Iris pigment epithelial cell (primary cell): ENCODE results near the gene ATP6V1C2.

ENCODE experiments used
- DNase-seq: peaks from one replicate; pipeline ENCODE4 v3.0.0-alpha.2; 2011; ENCODE audit warnings: low read depth

The ATP6V1C2 gene, protein sequence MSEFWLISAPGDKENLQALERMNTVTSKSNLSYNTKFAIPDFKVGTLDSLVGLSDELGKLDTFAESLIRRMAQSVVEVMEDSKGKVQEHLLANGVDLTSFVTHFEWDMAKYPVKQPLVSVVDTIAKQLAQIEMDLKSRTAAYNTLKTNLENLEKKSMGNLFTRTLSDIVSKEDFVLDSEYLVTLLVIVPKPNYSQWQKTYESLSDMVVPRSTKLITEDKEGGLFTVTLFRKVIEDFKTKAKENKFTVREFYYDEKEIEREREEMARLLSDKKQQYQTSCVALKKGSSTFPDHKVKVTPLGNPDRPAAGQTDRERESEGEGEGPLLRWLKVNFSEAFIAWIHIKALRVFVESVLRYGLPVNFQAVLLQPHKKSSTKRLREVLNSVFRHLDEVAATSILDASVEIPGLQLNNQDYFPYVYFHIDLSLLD

DNA sequence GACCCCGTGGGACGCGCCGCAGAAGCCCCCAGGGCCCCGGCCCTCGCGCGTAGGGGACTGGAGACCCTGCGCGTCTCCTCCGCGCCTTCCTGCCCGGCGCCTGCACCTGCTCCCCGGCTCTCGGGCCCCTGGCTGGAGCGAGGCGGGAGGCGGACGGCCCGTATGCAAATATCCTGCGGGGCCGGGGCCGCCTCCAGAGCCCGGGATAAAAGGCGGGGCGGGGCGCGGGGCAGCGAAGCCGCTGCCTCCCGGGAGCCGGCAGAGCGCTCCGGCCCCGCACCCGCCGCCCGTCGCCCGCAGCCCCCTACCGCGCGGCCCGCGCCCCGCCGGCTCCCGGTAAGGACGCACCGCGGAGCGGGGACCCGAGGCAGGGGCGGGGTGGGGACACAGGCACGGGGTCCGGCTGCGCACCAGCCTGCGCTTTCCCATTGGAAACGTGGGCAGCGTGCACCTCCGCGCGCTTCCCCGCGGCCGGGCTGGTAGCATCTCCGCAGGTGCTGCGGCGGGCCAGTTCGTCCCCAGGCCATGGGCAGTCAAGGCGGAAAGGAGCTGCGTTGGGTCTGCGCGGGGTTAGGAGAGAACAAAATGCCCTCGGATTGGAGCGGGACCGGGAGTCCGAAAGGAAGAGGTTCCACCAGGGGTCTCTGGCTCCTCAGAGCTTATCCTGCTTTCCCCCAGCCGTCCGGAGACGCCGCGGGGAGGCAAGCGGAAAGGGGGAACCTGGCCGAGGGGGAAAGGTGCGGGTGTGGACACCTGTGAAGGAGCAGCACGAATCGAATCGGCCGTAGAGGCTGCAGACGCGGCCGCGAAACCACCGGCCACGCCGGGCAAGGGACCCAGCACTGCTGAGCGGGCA lies at the start of gene ATP6V1C2:
ATP6V1C2 (plus strand) TSS at position 235 of the 856 bp plus-strand sequence. CDS start 1,220 bp downstream, outside the sequence.
- no peak for DNase-seq

DNA sequence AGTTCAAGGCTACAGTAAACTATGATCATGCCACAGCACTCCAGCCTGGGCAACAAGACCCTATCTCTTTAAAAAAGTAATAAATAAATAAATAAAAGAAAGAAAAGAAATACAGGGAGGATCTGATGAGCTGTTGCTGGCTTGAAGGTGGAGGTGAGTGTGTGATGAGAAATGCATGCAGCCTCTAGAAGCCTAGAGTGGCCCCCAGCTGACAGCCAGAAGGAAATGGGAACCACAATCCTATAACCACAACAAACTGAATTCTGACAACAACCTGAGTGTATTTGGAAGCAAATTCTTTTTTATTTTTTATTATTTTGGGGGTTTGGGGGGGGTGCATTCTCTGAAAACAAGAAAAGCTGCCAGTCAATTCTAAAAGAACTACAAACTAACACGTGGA lies 46.3 kb upstream of the ATP6V1C2 start:
- DNase-seq: no peak

DNA sequence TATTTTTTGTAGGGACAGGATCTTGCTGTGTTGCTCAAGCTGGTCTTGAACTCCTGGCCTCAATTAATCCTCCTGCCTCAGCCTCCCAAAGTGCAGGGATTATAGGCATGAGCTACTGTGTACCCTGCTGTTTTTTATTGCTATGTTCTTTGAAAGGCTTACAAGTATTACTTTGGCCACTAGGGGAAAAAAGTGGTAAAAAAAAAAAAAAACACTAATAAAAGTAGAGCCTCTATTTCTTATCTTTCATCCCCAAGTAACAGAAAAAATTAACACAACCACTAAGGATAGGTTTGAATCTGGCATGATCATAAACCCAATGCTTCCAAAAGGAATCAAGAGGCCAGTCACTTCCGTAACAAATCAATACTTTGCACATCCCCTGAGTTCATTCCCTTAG lies 43.2 kb upstream of the ATP6V1C2 start:
- DNase-seq: peak; percentile 8

DNA sequence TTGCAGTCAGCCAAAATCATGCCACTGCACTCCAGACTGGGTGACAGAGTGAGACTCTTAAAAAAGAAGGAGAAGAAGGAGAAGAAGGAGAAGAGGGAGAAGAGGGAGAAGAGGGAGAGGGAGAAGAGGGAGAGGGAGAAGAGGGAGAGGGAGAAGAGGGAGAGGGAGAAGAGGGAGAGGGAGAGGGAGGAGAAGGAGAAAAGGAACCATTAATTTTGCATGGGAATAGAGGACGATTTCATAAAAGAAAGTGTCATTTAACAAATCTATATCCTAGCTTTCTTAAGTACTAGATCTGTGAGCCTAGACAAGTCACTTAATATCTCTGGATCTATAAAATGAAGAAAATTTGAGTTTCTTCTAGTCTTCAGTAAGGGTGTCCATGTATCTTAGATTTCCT lies 41.2 kb upstream of the ATP6V1C2 start:
- no peak for DNase-seq

DNA sequence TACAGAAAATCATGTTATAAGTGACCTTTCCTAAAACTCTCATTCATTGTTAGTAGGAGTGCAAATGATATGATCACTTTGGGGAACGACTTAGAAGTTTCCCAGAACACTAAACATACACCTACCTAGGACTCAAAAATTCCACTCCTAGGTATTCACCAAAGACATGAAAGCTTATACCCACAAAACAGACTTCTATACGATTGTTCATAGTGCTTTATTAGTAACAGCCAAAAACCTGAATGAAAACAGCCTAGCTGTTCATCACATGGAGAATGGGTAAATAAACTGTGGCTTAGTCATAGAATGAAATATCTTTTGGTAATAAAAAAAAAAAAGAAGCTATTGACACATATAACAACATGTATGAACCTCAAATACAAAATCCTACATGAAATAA lies 40.5 kb upstream of the ATP6V1C2 start:
- peak; percentile 22 for DNase-seq

DNA sequence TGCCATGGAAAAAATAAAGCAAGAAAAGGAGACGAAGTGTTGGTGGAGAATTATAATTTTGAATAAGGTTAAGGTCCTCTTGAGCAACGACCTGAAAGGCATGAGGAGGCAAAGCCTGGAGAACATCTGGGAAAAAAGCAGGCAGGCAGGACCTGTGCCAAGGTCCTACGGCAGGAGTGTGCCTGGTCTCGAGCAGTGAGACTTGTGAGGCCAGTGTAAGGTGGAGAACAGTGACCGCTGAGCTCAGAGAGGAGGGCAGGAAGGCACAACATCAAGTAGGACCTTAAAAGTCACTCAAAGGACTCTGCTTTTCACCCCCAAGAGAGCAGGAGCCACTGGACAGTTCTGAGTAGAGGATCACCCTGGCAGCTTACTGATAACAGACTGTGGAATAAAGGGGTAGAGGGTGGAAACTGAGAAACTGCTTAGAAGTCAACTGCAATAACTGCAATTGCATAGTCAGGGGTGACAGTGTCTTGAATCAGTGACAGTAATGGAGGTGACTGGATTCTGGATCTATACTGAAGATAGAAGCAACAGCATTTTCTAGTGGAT lies 35.2 kb upstream of the ATP6V1C2 start:
- DNase-seq: no peak

DNA sequence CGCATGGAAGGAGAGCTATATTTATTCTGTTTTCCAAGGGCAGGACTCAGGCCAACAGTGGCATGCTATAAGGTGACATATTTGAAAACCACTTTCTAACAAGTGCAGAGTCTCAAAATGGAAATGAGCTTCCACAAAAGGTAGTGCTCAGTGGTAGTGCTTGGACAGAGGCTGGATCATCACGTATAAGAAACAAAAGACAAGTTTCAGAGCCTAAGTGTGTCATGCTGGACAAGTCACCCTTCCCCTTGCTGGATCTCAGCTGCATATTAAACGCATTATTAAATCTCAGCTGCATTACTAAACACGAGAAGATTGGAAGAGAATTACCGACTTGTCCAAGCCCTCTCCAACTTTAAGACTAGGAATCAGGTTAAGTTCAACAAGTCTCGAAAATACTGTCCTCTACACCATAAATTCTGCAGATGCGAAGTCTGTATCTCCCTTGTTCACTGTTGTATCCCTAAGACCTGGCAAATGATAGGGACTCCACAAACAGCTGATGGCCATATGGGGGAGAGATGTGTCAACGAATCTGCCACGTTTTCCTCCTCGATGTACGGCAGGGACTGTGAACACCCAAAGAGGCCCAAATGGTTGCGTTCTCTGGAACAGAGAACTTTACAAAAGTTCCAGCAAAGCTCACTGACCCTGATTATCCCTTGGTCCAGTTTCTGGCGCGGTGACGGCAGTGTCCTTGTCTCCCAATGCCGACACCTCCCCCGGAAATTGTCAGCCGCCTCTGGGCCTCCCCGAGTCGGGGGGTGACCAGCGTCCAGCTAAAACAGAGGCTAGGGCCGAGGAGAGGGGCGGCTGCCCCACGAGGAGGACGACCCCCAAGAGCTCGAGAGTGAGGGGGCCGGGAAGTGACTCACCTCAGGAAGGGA lies 32.3 kb upstream of the ATP6V1C2 start:
- DNase-seq: peak; percentile 17

DNA sequence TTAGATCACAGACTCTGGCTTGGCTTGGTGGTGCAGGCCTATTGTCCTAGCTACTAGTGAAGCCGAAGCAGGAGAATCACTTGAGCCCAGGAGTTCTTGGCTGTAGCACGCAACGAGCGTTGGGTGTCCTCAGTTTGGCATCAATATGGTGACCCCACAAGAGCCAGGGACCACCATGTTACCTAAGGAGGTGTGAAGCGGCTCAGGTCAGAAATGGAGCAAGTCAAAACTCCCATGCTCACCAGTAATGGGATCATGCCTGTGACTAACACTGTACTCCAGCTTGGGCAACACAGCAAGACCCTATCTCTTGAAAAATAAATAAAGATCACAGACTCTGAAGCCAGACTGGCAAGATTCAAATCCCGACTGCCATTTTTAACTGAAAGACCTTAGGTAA lies 29.9 kb upstream of the ATP6V1C2 start:
- no peak for DNase-seq

DNA sequence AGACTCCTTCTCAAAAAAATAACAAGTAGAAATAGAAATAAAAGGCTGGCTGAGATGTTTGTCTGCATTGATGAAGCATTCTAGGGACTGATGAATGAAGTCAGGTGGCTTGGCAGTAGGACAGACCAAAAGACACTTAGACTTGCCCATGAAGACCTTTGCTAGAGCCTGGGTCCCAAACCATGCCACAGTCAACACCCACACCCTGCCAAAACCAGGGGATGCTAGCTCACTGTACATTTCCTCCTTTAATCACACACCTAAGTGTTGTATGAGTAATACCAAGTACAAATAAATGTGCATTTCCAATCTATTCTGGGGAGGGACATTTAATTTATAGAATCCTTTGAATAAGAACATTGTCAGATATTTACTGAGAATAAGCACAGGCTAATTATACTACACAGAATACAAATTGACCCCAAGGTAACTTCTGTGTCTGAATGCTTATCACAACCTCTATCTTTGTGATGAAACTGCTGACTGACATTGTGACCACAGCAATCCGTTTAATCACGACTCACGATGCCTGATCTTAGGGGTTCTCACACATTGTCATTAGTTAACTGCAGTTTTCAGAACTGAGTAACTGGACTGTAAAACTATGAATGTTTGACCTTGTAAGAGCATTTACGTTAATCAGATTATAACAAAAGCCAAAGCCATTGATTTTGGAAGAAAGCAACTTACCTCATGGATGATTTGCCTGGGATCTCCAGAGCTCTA lies 21.2 kb upstream of the ATP6V1C2 start:
- peak; percentile 38 for DNase-seq

DNA sequence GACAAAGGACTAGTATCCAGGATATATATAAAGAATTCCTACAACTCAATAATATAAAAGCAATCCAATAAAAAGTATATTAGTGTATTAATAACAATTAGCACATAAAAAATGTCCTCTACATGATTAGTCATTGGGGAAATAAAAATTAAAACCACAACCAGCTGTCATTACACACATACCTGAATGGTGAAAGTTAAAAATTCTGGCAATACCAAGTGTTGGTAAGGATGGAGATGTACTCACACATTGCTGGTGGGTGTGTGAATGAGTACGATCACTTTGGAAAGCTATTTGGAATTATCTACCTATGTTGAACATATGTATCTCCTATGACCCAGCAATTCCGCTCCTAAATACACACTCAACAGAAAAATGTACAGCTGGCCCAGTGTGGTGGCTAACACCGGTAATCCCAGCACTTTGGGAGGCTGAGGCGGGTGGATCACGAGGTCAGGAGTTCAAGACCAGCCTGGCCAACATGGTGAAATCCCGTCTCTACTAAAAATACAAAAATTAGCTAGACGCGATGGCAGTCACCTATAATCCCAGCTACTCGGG lies 17.3 kb upstream of the ATP6V1C2 start:
- DNase-seq: no peak

DNA sequence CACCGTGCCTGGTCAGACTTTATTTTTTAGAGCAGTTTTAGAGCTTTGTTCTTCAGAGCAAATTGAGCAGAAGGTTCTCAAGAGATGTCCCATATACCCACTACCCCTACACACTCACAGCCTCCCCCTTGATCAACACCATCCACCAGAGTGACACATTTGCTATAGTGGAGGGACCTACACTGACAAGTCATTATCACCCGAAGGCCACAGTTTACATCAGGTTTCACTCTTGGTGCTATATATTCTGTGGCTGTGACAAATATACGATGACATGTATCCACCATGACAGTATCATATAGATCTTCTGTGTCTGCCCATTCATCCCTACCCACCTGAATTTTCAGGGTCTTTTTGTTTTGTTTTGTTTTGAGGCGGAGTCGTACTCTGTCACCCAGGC lies 15.4 kb upstream of the ATP6V1C2 start:
- no peak for DNase-seq

DNA sequence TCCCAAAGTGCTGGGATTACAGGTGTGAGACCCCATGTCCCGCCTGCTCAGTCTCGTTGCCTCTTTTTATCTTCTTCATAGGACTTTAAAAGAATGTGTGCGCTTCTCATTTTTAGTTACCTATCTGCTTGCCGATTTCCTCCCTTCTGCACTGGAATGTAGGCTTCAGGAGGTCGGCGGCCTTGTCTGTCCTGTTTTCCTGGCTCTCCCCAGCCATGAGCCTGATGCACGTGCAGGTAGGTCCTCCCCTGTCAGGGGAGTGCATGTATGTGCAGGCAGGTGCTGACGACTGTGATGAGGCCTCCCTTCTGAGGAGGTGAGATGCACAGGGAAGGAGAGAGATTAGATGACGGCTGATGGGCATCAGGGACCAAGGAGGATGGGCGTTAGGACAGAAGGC lies 13.6 kb upstream of the ATP6V1C2 start:
- no peak for DNase-seq

DNA sequence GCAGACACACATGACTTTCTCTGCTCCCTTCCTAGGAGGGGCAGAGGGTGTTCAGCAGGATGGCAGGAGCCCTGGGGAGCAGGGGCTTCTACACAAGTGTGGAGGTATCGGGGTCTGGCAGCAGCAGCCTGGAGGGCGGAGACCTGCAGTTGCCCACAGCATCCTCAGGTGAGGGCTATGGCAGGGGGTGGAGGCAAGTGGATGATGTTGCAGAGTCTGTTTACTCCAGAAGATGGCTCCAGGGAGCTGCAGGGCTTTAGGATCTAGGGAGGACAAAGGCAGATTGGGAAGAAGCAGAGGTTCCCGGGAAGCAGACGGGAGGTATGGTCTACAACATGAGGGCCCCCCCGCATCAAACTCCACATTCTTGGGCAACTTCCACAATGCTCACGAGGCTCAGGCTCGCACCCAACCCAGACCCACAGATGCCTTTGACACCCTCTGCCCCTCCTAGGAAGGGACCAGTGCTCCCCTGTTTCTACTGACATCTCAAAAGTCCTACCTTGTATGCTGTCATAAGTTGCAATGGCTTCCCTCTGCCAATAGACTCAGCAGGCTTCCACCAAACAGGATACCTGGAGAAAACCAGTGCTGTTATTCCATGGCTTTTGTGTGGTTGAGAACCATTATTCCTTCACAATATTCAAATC lies 12.0 kb upstream of the ATP6V1C2 start:
- no peak for DNase-seq

DNA sequence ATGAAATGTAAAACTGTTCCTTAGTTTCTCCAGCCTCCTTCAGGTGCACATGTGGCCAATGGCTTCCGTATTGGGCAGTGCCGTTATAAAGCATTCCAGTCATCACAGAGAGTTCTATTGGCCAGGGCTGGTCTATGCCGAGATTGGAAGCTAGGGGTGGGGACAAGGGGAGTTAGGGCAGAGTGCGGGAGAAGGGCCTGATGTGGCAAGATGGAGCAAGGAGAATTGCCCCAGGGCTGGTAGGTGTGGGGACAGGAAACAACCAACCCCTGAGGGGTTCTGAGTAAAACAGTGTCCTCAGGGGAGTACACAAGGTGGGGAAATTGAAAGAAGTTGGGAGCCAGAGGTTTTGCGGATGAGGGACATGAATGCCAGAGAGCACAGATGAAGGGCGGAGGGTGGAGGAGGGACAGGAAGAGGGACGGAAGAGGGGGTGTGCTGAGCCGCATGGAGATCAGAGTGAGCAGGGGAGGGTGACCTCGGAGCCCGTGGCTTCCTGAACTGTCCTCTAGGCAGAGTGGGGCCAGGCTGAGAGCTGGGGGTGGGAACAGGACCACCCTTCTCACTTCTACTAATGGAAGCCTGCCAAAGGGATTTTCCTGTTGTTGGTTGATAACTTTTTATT lies 9.1 kb upstream of the ATP6V1C2 start:
- DNase-seq: no peak

DNA sequence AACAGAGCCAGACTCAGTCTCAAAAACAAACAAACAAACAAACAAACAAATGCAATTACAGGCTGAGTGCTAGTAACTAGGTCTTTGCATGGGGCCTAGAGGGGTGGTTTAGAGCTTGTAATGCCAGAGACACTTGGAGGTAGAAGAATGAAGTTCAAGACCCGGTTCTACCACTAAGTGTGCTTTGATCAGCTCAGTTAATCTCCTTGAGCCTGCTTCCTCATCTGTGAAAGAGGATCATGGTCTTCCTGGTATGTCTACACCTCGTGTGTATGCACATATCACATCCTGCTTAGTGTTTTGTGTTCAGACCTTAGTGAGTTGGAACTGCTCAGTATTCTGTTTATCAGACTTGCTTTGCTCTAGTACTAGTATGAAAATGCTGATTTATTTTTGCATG lies 4.8 kb upstream of the ATP6V1C2 start:
- DNase-seq: no peak

DNA sequence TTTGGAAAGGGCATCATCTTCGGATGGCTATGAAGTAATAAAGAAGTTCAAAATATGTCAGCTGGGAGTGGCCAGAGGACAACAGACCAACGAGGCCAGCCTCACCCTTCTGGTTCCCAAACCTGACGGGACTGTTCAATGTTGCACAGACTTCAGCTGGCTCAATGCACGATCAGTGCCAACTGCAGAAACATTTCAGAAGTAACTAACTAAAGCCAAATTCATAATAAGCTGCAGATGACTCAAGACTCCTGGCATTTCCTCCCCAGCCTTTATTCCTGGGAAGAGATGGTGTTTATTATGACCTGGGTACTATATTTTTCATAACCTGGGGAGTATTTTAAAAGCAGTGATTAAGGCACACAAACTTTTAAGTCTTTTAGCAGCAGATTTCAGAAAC lies 3.8 kb upstream of the ATP6V1C2 start:
- DNase-seq: peak; percentile 67

DNA sequence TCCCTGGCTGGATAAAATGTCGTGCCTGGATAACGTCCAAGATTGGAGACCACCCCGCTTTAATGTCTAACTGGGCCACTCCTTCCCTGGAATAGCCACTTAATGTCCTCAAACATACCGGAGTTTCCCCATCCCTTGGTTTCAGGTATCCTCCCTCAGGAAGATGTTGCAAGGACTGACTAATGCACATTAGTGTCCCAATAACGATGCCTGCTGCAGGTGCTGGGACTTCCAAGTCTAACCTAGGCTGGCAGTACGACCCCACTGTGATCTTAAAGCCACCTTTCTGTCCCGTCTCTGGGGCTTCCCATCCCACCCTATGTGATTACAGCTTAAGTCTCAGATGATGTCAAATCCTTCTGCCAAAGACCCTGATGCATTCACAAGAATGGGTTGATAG lies 1.1 kb upstream of the ATP6V1C2 start:
- no peak for DNase-seq

DNA sequence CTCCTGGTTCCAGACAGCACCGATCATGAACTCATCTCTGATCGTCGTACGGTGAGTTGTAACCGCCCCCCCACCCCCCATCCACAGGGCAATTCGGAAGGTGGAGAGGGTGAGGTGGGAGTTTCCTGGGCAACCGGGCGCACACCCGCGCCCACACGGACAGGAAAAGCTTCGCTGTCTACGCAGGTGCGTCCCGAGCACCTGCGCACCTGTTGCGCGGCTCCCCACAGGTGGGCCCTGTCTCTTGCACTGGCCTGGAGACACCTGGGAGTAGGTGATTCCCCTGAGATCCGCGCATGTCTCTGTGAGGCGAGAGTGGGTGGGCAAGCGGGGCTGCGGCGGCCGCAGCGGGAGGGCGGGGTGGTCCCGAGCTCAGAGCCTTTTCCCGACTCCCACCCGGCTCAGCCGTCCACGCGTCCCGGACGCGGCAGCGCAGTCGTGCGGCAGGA lies 459 bp upstream of the ATP6V1C2 start:
- no peak for DNase-seq

DNA sequence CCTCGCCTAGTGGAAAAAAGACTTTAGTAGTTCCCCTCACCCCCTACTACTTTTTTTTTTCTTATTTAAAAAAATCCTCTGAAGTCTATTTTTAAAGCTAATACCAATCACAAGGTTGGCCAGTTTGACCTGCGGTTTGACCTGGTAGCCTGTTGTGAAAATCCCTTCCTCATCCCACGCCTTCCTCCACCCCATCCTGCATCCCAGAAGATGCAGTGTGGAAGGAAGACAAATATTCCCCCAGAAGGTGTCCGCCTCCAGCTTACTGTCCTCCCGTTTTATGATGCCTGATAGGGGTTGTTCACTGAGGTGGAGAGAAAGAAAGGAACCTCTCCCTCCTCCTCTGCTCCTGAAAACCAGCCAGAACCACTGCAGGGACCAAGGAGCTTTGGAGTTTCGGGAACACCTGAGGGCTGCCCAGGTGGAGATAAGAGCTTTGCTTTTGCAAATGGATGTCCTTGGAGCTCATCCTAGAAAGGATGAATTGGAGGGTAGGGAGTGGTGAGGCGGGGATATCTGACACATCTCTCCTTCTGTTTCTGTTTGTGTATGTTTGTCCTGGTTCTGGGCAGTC lies 909 bp downstream of the ATP6V1C2 start:
- no peak for DNase-seq
